Neural crest cell (in vitro differentiated cells): ENCODE measurements around the gene CMTR1. TPM values are rescaled to one million over a fixed set of nuclear protein-coding genes. Genes with fewer than 3 reads are reported as not detected.
"Not testable (repeated sequence)": the region's sequence is repeated elsewhere in the genome, so short reads cannot be mapped to it uniquely, and the experiment has no call there.

Experiments used
- DNase-seq: peaks from one replicate; pipeline ENCODE4 v3.0.0; 2021; ENCODE audit warnings: low read depth, mixed read lengths, low spot score
- H3K27ac Mint-ChIP-seq: one replicate; pipeline ENCODE4 v1.8.0; 2021; ENCODE audit warnings: mild to moderate bottlenecking, mixed read lengths; ENCODE audit not compliant: unreplicated experiment
- H3K27me3 Mint-ChIP-seq: 2 replicates; pipeline ENCODE4 v1.8.0; 2021; ENCODE audit warnings: low read depth, mild to moderate bottlenecking, mixed read lengths
- H3K36me3 Mint-ChIP-seq: 2 replicates; pipeline ENCODE4 v1.8.0; 2021; ENCODE audit warnings: low read depth, mild to moderate bottlenecking, mixed read lengths
- H3K4me1 Mint-ChIP-seq: 2 replicates; pipeline ENCODE4 v1.8.0; 2021; ENCODE audit warnings: mixed read lengths
- H3K4me3 Mint-ChIP-seq: one replicate; pipeline ENCODE4 v1.8.0; 2021; ENCODE audit warnings: mild to moderate bottlenecking, mixed read lengths
- H3K9me3 Mint-ChIP-seq: 2 replicates; pipeline ENCODE4 v1.8.0; 2021; ENCODE audit warnings: mixed read lengths
- total RNA-seq: library from RNA; stranded (reverse); gene quantifications from 2 replicates; pipeline ENCODE4 v1.2.1, GENCODE V29; 2021
- TF ChIP-seq, protein P1 (sequence below): fragments of 200-600 bp; sonication (generic); conservative IDR thresholded peaks from 2 replicates; pipeline ENCODE4 v1.5.0; 2021; ENCODE audit warnings: antibody characterized with exemption, mild to moderate bottlenecking

The CMTR1 gene
- total RNA-seq, 1 donor from 2014 or later: 51.0 TPM

DNA sequence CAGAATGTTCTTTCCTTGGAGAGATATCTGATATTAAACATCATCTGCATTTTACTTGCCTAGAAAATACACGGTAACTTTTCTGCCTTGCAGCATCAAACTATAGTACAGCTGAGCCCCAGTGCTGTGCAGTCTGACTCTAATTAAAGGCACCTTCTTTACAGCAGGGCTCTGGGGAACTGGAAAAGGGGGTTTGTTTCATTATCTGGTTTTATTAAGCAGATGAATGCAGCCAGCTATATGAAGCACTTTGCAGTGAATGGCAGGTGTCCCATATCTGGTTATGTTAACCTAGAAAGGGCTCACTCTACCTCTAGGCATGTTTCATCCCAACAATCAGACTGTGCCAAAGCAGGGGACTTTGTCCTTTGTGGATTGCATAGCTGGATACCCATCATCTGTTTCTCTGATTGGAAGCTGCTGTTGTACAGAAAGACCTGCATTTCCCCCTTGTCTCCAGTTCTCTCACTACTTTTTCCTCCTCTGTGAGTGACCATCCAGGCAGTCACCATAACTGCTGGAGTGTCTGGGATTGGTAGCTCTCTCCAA, 39.6 kb upstream of the CMTR1 start:
- no peaks in the 10 kb centered on the region for H3K4me1 Mint-ChIP-seq
- peaks cover 3% of the 10 kb centered on the region for H3K36me3 Mint-ChIP-seq
- H3K9me3 Mint-ChIP-seq: no peaks in the 10 kb centered on the region
- H3K27me3 Mint-ChIP-seq: no peaks in the 10 kb centered on the region
- TF ChIP-seq, protein P1, sequence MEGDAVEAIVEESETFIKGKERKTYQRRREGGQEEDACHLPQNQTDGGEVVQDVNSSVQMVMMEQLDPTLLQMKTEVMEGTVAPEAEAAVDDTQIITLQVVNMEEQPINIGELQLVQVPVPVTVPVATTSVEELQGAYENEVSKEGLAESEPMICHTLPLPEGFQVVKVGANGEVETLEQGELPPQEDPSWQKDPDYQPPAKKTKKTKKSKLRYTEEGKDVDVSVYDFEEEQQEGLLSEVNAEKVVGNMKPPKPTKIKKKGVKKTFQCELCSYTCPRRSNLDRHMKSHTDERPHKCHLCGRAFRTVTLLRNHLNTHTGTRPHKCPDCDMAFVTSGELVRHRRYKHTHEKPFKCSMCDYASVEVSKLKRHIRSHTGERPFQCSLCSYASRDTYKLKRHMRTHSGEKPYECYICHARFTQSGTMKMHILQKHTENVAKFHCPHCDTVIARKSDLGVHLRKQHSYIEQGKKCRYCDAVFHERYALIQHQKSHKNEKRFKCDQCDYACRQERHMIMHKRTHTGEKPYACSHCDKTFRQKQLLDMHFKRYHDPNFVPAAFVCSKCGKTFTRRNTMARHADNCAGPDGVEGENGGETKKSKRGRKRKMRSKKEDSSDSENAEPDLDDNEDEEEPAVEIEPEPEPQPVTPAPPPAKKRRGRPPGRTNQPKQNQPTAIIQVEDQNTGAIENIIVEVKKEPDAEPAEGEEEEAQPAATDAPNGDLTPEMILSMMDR: no peak
- no peak overlapping the region for H3K4me3 Mint-ChIP-seq
- DNase-seq: no peak
- no peak overlapping the region for H3K27ac Mint-ChIP-seq

DNA sequence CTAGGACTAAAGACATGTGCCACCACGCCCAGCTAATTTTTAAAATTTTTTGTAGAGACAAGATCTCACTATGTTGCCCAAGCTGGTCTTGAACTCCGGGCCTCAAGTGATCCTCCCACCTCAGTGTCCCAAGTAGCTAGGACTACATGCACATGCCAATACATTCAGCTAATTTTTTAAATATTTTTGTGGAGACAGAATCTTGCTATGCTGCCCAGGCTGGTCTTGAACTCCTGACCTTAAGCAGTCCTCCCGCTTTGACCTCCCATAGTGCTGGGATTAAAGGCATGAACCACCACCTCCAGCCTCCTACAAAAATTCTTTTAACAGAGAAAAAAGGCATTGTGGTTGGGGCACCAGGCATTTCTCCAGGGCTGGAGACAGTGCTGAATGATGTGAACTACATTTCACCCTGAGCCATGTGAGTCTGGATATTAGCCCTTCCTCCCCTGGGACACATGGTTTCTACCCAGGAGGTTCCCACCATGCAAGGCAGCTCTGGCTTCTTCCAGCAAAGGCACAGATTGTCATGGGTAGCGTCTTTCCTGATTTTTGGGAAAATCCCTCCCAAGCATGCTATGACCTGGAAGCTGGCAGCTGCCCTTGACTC, 36.3 kb upstream of the CMTR1 start:
- TF ChIP-seq, protein P1: no peak
- DNase-seq: no peak
- Mint-ChIP-seq H3K36me3 (peaks cover 3% of the 10 kb centered on the region), H3K4me1 (no peaks in the 10 kb centered on the region), H3K27me3 (peaks cover 6% of the 10 kb centered on the region), H3K27ac (no peak overlapping the region), H3K9me3 (no peaks in the 10 kb centered on the region), H3K4me3 (no peak overlapping the region)

DNA sequence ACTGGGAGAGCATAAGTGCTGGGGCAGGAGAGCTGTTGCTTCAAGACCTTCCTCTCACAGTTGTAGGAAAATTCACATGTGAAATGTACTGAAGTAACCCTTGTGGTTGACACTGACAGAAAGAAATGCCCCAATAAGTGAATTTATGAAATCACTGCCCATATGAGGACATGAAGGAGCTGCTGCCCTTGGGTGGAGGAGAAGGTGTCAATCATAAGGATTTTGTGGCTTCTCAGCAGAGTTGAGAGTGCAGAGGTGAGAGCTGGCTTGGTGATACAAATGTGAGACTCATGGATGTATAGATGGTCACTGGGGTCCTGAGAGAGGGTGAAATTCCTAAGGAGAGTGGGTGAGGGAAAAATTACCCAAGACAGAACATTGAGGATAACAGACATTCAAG, 33.9 kb upstream of the CMTR1 start:
- peaks cover 3% of the 10 kb centered on the region for H3K36me3 Mint-ChIP-seq
- TF ChIP-seq, protein P1: no peak
- no peak for DNase-seq
- H3K4me1 Mint-ChIP-seq: no peaks in the 10 kb centered on the region
- H3K4me3 Mint-ChIP-seq: no peak overlapping the region
- H3K27ac Mint-ChIP-seq: no peak overlapping the region
- H3K27me3 Mint-ChIP-seq: peaks cover 6% of the 10 kb centered on the region
- no peaks in the 10 kb centered on the region for H3K9me3 Mint-ChIP-seq

GRCh38 chr6:37399795-37400490, 33.1 kb upstream of the CMTR1 start:
- H3K4me1 Mint-ChIP-seq: no peaks in the 10 kb centered on the region
- no peak overlapping the region for H3K27ac Mint-ChIP-seq
- no peaks in the 10 kb centered on the region for H3K36me3 Mint-ChIP-seq
- no peak overlapping the region for H3K4me3 Mint-ChIP-seq
- TF ChIP-seq, protein P1: no peak
- DNase-seq: no peak
- peaks cover 6% of the 10 kb centered on the region for H3K27me3 Mint-ChIP-seq
- H3K9me3 Mint-ChIP-seq: no peaks in the 10 kb centered on the region

GRCh38 chr6:37401658-37402057, 31.4 kb upstream of the CMTR1 start:
- H3K27me3 Mint-ChIP-seq, H3K4me1 Mint-ChIP-seq, H3K36me3 Mint-ChIP-seq, H3K4me3 Mint-ChIP-seq, H3K27ac Mint-ChIP-seq, H3K9me3 Mint-ChIP-seq, DNase-seq: not testable (repeated sequence)

DNA sequence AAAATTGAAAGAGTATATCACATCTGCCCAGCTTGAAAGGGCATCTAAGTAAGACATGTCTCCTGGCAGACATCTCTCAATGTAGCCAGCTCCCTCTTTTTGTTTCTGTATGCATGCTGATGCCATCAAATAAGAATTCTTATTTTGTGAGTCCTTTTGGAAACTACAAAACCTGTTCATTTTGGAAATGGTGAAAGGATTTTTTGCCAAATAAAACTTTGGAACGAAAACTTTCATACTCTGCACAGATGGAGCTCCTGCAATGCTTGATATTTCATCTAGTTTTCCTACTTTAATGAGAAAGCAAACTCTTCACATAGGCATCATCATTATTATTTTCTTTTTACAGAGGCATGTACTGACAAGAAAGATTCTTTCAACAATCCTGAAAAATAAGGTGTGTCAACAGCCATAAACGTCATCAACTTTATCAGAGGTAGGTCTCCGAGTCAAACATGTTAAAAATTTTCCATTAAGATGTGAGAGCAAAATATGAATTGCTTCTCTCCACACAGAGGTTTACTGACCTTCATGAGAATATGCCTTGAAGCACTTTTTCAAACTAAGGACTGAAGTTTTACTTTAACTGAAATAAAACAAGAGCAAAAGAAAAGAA, 26.2 kb upstream of the CMTR1 start:
- Mint-ChIP-seq H3K4me1 (no peaks in the 10 kb centered on the region), H3K27ac (no peak overlapping the region), H3K9me3 (no peaks in the 10 kb centered on the region), H3K36me3 (no peaks in the 10 kb centered on the region), H3K27me3 (peaks cover 13% of the 10 kb centered on the region), H3K4me3 (no peak overlapping the region)
- no peak for DNase-seq
- TF ChIP-seq, protein P1: no peak
